HEK293T (cell line): ENCODE measurements around the gene CASZ1.

Experiments
- FOXK2 ChIP-seq: fragments of 450-650 bp; IDR thresholded peaks from 2 replicates; pipeline ENCODE4 v1.6.1; 2016; ENCODE audit warnings: mild to moderate bottlenecking
- SUZ12 ChIP-seq: fragments of 450-650 bp; IDR thresholded peaks from 2 replicates; pipeline ENCODE4 v1.6.1; 2016; ENCODE audit warnings: mild to moderate bottlenecking

DNA sequence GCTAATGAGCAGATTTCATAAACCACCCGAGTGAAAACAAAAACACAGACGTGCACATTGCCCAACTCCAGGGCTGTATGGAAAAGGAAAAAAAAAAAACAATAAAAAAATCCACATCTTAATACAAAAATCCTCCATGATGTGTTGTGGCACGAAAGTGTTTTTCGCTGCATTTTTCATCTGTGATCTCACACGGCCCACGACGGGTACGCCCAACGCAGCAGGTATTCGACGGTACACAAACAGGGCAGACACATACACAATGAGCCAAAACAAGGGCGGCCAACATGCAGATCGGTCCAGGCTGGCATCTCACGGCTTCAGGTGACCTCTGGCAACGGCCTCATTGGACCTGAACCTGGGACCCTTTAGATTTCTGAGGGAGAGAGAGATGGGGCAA is 31.1 kb downstream of the CASZ1 start:
- no peak for TF ChIP-seq SUZ12
- no peak for TF ChIP-seq FOXK2
